GM19238 (cell line): ENCODE measurements around the gene PDK2.

Experiments
- DNase-seq: peaks from one replicate; pipeline ENCODE4 v3.0.0; 2011; ENCODE audit warnings: low spot score; ENCODE audit not compliant: insufficient read length

The PDK2 gene

GRCh38 chr17:50149091-50149416 is 53.9 kb downstream of the PDK2 start:
- DNase-seq: no peak

- DNase-seq: no peak
These were observed 54.5 kb downstream of the PDK2 start for GRCh38 chr17:50149417-50150353.

GRCh38 chr17:50150354-50151040 is 55.3 kb downstream of the PDK2 start, which contains the start of gene PPP1R9B:
PPP1R9B (minus strand) TSS chr17:50150677; CDS start chr17:50150513, 164 bp downstream.
- no peak for DNase-seq

- peak; percentile 98 for DNase-seq
These were observed 56.1 kb downstream of the PDK2 start for GRCh38 chr17:50151041-50151936.

- peak; percentile 79 for DNase-seq
These were observed 56.9 kb downstream of the PDK2 start for GRCh38 chr17:50151937-50152547.

GRCh38 chr17:50152736-50153135 is 57.6 kb downstream of the PDK2 start:
- DNase-seq: no peak

- no peak for DNase-seq
These were observed 58.8 kb downstream of the PDK2 start for GRCh38 chr17:50153650-50154575.

GRCh38 chr17:50154604-50155003 is 59.5 kb downstream of the PDK2 start:
- no peak for DNase-seq

GRCh38 chr17:50155115-50155819 is 60.1 kb downstream of the PDK2 start:
- no peak for DNase-seq

- no peak for DNase-seq
These were observed 62.7 kb downstream of the PDK2 start for GRCh38 chr17:50157891-50158290.

- peak; percentile 99 for DNase-seq
These were observed 66.1 kb downstream of the PDK2 start for GRCh38 chr17:50161023-50161910.
